ENCODE data around the gene AFF3. TPM values are rescaled to one million over a fixed set of nuclear protein-coding genes. Genes with fewer than 3 reads are reported as not detected.

AFF3 gene
- total and polyA plus RNA-seq, 8 donors = 16.4 to 42.0 (median 21.4) TPM

GRCh38 chr2:99851811-99852210 lies 290.6 kb downstream of the AFF3 start:
- H3K36me3 ChIP-seq = no peaks in the 10 kb centered on the region
- H3K4me1 ChIP-seq = no peaks in the 10 kb centered on the region
- intact Hi-C loops (cut with DNase I) = no loop called here
- no peak for TF ChIP-seq CTCF (IDR thresholded peaks at IDR 0.05)
- no peaks in the 10 kb centered on the region for H3K9me3 ChIP-seq
- DNase-seq = no peak
- H3K4me3 ChIP-seq = no peak overlapping the region
- no peak for ATAC-seq
- H3K27me3 ChIP-seq = no peaks in the 10 kb centered on the region
- no peak overlapping the region for H3K27ac ChIP-seq

DNA sequence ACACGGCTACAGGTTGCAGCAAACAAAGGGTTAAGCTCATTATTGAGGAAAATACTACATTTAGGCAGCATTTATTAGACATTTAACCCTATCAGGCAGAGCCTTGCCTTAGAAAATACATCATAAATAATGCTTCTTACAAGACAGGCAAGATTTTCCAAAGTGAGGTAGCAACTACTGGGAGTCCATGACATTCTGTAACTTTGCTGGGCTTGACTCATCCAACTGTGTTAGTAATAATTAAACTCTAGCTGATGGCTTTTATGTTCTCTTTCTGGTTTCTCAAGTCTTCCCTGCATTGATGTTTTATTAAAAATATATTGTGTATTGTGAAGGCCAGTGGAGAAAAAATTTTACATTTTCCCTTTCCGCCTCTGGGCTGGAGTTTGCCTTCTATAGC lies 291.3 kb downstream of the AFF3 start:
- intact Hi-C loops (cut with DNase I) = no loop called here
- no peaks in the 10 kb centered on the region for H3K36me3 ChIP-seq
- no peaks in the 10 kb centered on the region for H3K27me3 ChIP-seq
- DNase-seq (no peak), ATAC-seq (no peak)
- TF ChIP-seq CTCF (IDR thresholded peaks at IDR 0.05) = no peak
- no peak overlapping the region for H3K4me3 ChIP-seq
- no peaks in the 10 kb centered on the region for H3K4me1 ChIP-seq
- no peak overlapping the region for H3K27ac ChIP-seq
- no peaks in the 10 kb centered on the region for H3K9me3 ChIP-seq

DNA sequence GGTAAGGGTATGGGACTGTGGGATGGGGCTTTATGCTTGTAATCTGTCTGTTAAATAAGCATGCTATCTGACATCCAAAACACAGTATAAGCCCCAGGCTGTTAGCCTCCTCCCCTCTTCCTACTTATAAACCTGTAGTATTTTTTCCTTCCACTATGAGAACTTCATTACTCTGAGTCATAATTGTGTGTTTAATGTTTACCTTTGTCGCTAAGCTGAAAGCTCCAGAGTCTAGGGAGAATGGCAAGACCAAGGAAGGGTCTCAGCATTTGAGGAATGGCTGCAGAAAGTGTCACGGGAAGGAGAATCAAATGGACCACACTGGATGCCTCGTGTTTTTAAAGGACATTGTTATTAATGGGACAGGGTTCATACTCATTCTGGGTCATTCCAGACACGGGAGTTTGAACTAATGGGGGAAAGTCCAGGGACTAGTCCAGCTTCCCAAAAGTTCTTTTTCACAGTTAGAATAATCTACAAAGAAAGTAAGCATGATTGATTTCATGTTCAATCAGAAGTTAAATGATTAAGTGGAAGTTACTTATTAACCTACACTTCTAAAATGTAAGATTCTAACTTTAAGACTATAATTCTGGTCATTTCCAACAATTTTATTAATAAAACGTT lies 292.2 kb downstream of the AFF3 start:
- Histone ChIP-seq H3K9me3 (no peaks in the 10 kb centered on the region), H3K4me1 (no peaks in the 10 kb centered on the region), H3K27ac (no peak overlapping the region), H3K36me3 (no peaks in the 10 kb centered on the region), H3K27me3 (no peaks in the 10 kb centered on the region), H3K4me3 (no peak overlapping the region)
- TF ChIP-seq CTCF (IDR thresholded peaks at IDR 0.05) = no peak
- intact Hi-C loops (cut with DNase I) = no loop called here
- ATAC-seq (peak; percentile 27), DNase-seq (no peak)

DNA sequence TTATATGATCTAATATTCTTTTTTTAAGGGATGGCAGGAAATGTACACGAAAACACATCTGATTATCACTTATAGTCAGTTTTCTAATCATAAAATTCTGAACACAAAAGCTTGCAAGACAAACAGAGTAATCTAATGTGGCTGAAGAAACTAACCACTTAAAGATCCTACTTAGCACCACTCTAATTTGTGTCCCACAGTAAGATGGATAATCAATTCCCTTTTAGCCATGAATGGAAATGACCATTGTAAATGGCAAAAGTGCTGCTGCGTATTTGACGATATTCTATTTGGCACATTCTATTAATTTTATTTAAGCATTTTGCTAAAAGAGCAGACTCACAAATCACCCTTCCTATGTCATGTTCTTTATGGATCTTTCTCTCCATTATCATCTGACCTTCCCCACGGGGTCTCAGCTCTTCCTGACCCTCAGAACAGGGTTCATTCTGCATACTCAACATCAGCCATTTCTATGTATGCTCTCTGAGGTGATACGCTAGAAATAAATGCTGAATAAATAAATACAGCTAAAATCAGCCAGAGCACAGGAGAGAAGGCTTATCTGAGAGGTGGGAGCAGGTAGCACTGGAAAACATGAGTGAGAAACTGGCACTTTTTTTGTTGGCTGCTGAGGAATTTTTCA lies 295.8 kb downstream of the AFF3 start:
- Histone ChIP-seq H3K9me3 (no peaks in the 10 kb centered on the region), H3K27ac (no peak overlapping the region), H3K4me3 (no peak overlapping the region), H3K27me3 (no peaks in the 10 kb centered on the region), H3K36me3 (no peaks in the 10 kb centered on the region), H3K4me1 (no peaks in the 10 kb centered on the region)
- intact Hi-C loops (cut with DNase I) = no loop called here
- DNase-seq (no peak), ATAC-seq (no peak)
- TF ChIP-seq CTCF (IDR thresholded peaks at IDR 0.05) = no peak

DNA sequence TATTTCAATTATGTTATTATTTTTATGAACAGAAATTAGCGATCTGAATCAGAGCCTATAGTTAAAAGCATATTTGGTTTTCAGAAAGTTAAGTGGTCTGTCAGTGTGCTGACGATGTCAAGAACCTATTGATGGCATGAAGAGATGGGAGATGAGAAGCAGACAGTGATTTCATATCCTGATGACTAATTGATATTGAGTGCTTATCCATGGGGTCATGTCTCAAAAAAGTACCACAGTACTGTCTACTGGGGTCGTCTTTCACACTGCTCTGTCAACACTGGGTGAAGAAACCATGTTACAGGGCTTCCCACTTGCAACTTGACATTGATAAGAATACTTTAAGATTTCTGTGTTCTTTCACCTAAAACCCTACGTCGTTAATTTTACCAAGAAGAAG lies 297.1 kb downstream of the AFF3 start:
- H3K4me3 ChIP-seq = no peak overlapping the region
- DNase-seq = no peak
- H3K27ac ChIP-seq = no peak overlapping the region
- H3K27me3 ChIP-seq = no peaks in the 10 kb centered on the region
- H3K36me3 ChIP-seq = no peaks in the 10 kb centered on the region
- no peaks in the 10 kb centered on the region for H3K4me1 ChIP-seq
- intact Hi-C loops (cut with DNase I) = no loop called here
- no peak for ATAC-seq
- no peak for TF ChIP-seq CTCF (IDR thresholded peaks at IDR 0.05)
- H3K9me3 ChIP-seq = no peaks in the 10 kb centered on the region

All from left lung (tissue), 10 donors.